ENCODE results near the gene ASTN2. TPM values are rescaled to one million over a fixed set of nuclear protein-coding genes. Genes with fewer than 3 reads are reported as not detected.
"Not testable (repeated sequence)": the region's sequence is repeated elsewhere in the genome, so short reads cannot be mapped to it uniquely, and the experiment has no call there.

The ASTN2 gene
- total RNA-seq, 1 experiment from 2014 or later: 11.4 TPM

DNA sequence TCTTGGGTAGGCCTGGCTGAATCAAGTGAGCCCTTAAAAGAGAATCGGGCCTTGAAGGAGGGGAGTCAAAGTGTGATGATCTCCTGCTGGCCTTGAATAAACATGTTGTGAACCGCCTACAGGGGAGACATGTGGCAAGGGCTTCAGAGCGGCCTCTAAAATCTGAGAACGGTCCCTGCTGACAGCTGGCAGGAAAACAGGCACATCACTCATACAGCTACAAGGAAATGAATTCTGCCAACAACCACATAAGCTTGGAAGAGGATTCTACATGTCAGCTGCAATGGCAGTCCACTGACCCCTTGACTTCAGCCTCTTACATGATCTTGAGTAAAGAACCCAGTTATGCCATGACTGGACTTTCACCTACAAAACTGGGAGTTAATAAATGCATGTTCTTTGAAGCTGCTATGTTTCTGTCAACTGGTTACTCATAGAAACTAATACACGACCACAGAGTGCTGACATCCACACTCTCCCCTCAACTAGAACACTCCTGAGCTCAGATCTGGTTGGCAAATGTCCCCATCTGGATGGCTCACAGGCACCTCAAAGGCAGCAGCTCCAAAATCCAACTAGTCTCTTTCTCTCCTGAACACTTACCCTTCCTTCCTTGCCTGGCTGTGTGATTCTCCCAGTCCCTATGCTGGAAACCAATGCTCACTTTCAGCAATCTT is 333.1 kb downstream of the ASTN2 start:
- DNase-seq (ENCODE audit: low read depth): no peak

DNA sequence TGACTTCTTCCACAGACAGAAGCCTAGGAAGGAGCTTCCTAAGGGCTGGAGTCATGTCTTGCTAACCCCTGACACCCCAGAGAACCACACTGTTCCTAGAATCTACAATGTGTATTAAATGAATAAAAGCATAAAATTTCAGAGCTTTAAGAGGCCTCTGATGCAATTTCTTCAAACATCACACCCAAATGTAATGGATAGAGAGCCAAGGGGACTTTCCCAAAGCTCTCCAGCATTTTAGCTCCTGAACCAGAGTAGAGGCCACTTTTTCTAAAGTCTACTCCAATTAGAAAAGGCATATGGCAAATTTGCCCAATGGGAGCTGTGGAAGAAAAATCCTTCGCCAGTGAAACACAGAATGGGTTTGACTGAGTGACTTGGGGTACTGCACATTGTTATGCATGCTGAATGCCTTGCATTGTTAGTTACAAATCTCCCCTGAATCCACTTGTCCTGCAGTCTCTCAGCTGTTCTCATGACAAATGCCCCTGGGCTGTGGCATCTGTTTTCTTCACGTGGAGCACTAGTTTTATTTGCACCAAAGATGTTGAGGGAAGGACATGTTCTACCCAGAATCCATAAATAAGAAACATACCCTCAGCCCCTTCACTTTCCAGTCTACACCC is 334.0 kb downstream of the ASTN2 start:
- DNase-seq (ENCODE audit: low read depth): no peak

DNA sequence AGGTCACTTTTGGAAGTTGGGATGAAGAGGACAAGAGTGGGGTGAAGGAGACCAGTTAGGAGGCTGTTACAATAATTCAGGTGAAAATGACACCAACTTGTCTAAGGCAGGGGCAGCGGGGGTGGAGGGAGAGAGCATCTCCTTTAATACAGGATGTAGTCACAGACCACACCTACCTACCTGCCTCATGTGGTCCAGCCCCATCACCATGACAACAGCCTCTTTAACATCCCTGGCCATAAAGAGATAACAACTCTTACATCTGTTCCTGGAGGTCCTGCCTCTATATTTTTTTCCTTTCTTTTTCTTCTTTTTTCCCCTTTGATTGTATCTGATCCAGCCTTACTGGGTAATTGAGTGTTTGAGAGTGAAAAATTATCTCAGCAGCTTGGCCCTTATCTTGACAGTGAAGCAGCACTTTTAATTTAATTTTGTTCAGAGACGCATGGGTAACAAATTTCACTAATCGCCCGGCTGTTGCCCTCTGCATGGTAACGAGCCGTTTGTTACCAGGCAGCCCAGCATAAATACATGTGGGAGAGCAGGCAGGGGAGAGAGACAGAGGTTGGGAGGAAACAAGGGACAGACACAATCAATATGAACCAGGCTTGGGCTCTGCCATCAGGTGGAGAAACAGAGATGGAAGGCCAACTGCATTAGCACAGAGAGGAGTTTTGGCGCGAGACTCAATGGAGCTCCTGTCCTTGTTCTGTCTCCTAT is 338.1 kb downstream of the ASTN2 start:
- DNase-seq (ENCODE audit: low read depth): no peak

DNA sequence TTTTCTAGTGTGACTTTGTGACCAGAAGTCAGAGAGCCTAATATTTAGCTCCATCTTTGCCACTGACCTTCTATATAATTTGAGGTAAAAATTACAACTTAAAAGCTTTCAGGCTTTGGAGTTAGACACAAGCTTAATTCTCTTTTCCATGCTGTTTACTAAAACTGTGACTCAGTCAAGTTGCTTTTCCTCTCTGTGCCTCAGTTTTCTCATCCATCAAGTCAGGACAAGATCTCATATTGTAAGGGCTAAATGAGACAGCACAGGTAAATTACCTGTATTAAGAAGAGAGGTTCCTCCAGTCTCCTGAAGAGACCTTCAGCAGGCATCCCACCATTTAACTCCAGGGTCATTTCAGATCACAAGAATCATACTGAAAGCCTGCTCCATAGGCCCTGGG is 339.2 kb downstream of the ASTN2 start:
- DNase-seq (ENCODE audit: low read depth): no peak

GRCh38 chr9:117074784-117075520 is 339.9 kb downstream of the ASTN2 start:
- DNase-seq (ENCODE audit: low read depth): no peak

GRCh38 chr9:117074342-117074662 is 340.6 kb downstream of the ASTN2 start:
- DNase-seq (ENCODE audit: low read depth): no peak

GRCh38 chr9:117073539-117074341 is 341.1 kb downstream of the ASTN2 start:
- DNase-seq (ENCODE audit: low read depth): peak; percentile 57

- DNase-seq (ENCODE audit: low read depth): no peak
Measured at GRCh38 chr9:117073071-117073470, 341.8 kb downstream of the ASTN2 start.

DNA sequence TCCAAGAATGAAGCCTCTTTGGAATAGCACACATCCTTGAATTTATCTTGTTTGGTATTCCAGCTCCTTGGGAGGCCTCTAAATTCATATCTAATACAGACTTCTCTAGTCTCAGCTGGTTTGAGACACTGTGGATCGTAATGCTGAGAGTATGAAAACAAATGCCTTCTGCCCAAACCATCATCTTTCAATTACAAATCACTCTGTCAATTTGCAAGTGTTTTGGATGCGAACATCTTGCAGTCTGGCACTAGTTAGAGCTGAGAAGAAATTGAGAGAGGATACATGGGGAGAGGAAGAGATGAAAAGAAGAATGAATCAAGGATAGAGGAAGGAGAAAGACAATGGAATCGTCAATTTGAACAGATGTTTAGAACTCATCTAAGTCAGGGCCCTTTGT is 342.6 kb downstream of the ASTN2 start:
- no peak for DNase-seq (ENCODE audit: low read depth)

- not testable (repeated sequence) for DNase-seq (ENCODE audit: low read depth)
Measured at GRCh38 chr9:117071673-117072207, 343.1 kb downstream of the ASTN2 start.

GRCh38 chr9:117063721-117064471 is 351.0 kb downstream of the ASTN2 start:
- DNase-seq (ENCODE audit: low read depth): no peak

GRCh38 chr9:117060963-117061362 is 353.9 kb downstream of the ASTN2 start:
- DNase-seq (ENCODE audit: low read depth): no peak

- DNase-seq (ENCODE audit: low read depth): no peak
Measured at GRCh38 chr9:117050007-117050406, 364.9 kb downstream of the ASTN2 start.

DNA sequence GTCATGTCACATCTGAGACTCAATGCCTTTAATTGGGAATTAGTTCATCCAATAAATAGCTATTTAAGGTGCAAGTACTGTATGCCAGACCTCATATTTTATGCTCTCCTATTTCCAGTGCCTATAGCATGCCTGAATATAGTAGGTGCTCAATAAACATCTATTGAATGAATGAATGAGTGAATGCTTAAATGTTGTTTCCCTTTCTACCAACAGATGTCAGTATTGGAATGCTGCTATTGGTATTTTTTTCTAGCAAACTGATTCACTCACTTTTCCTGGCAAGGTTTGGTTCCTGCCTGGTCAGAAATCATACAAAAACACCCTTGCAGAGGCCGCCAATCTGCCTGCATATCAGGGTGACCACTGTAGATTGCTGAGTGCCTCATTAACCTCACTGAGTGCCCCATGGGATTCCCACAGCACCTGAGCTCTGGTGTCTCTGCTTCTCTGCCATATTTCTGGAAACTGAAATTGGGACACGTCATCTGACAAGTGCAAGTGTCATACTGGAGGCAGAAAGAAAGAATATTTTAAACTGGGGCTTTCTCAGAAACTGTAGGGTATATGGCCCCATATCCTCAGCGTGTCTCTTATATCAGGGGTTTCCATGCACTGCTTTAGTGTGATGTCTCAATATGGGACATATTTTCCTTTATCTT is 368.1 kb downstream of the ASTN2 start:
- DNase-seq (ENCODE audit: low read depth): peak; percentile 17

DNA sequence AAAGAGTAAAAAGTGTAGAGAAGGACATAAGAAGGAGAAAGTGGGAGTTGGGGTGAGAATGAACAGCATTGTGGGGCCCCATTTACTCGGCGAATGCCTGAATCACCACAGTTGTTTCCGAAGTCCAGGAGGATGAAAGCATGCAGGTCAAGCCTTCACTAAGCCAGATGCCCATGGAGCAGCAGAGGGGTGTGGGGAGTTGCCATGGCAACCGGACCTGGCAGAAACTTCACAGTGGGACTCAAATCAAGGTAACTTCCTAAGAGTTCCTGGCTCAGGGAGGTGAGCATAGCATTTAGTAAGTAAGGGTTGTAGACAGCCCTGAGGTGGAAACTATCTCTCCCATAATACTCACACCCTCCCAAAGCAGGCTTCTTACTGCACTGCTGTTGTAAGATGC is 370.6 kb downstream of the ASTN2 start:
- DNase-seq (ENCODE audit: low read depth): no peak

- no peak for DNase-seq (ENCODE audit: low read depth)
Measured at GRCh38 chr9:117043159-117043558, 371.7 kb downstream of the ASTN2 start.

GRCh38 chr9:117035546-117035945 is 379.3 kb downstream of the ASTN2 start:
- DNase-seq (ENCODE audit: low read depth): no peak

DNA sequence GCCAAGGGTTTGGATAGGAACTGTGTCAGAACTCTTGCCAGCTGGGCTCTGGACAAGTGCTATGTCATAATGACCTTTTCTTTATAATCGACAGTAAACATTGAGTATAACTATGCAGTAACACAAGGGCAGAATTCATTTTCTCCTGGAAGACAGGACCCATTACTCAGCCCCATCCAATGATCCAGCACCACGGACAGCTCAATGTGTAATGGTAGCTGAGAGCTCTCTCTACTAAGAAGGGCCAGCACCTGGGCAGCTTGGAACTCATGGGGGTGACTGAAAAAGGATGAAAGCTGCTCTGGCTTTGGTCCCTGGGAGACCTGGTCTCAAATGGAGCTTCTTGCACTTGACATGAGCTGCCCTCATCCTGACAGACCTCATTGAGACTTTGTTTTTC is 380.0 kb downstream of the ASTN2 start:
- DNase-seq (ENCODE audit: low read depth): peak; percentile 34

GRCh38 chr9:117030254-117030768 is 384.5 kb downstream of the ASTN2 start:
- DNase-seq (ENCODE audit: low read depth): no peak

Measured in HT1080 (cell line).